Activated T-cell treated with anti-CD3 and anti-CD28 coated beads, Interleukin-2, amount 50 U/mL, for 48 hours (primary cell): Measurements from ENCODE around the gene AZU1.
"Not testable (repeated sequence)": the region's sequence is repeated elsewhere in the genome, so short reads cannot be mapped to it uniquely, and the experiment has no call there.

Source experiments
- DNase-seq, 2 experiments: peaks; one replicate each; pipeline ENCODE4 v3.0.0-alpha.2; 2020

The AZU1 gene

GRCh38 chr19:810883-811489, 16.7 kb upstream of the AZU1 start:
- DNase-seq = peak in 1 of 2 experiments; percentile 43

- DNase-seq = no peak
These were observed 16.1 kb upstream of the AZU1 start for GRCh38 chr19:811506-812048.

- peak in 1 of 2 experiments; percentile 44 for DNase-seq
These were observed 15.4 kb upstream of the AZU1 start for GRCh38 chr19:812049-812746.

GRCh38 chr19:812747-813218, 14.9 kb upstream of the AZU1 start:
- DNase-seq = no peak

GRCh38 chr19:813219-814151, 14.2 kb upstream of the AZU1 start:
- peak in 1 of 2 experiments; percentile 51 for DNase-seq

GRCh38 chr19:814152-815078, 13.2 kb upstream of the AZU1 start:
- peak in 1 of 2 experiments; percentile 63 for DNase-seq

- DNase-seq = peak in 1 of 2 experiments; percentile 57
These were observed 12.4 kb upstream of the AZU1 start for GRCh38 chr19:815079-815774.

GRCh38 chr19:815775-816499, 11.7 kb upstream of the AZU1 start:
- DNase-seq = no peak

GRCh38 chr19:816500-816857, 11.2 kb upstream of the AZU1 start:
- no peak for DNase-seq

GRCh38 chr19:820212-820611, 7.4 kb upstream of the AZU1 start:
- not testable (repeated sequence) for DNase-seq

- no peak for DNase-seq
These were observed 6.3 kb upstream of the AZU1 start for GRCh38 chr19:821231-821824.

GRCh38 chr19:821825-822503, 5.7 kb upstream of the AZU1 start, which contains the start of gene PLPPR3:
TSS of gene PLPPR3 (minus strand) at chr19:821955. CDS start at chr19:821559, 396 bp downstream.
- no peak for DNase-seq

GRCh38 chr19:823565-824121, 4.0 kb upstream of the AZU1 start:
- DNase-seq = no peak

- DNase-seq = no peak
These were observed 2.8 kb upstream of the AZU1 start for GRCh38 chr19:824885-825284.

- DNase-seq = no peak
These were observed 1.6 kb upstream of the AZU1 start for GRCh38 chr19:825897-826644.

- no peak for DNase-seq
These were observed 325 bp upstream of the AZU1 start for GRCh38 chr19:827314-827709.

GRCh38 chr19:829129-829758, 1.6 kb downstream of the AZU1 start:
- no peak for DNase-seq
